HepG2 (cell line): Measurements from ENCODE around the gene NEU4. TPM values are rescaled to one million over a fixed set of nuclear protein-coding genes. Genes with fewer than 3 reads are reported as not detected.

Experiments
- CREBL2 ChIP-seq: sonication (generic); formaldehyde crosslinking; IDR thresholded peaks from 2 replicates; pipeline ENCODE4 v1.8.1; 2023; ENCODE audit warnings: missing genetic modification reagents, mild to moderate bottlenecking, borderline replicate concordance
- E2F2 ChIP-seq: sonication (generic); formaldehyde crosslinking; IDR thresholded peaks from 2 replicates; pipeline ENCODE4 v1.4.0; 2020; ENCODE audit warnings: missing genetic modification reagents, borderline replicate concordance
- GFI1 ChIP-seq: sonication (generic); formaldehyde crosslinking; IDR thresholded peaks from 2 replicates; pipeline ENCODE4 v1.5.0; 2020; ENCODE audit warnings: missing genetic modification reagents, mild to moderate bottlenecking, borderline replicate concordance
- JUND ChIP-seq: sonication (generic); formaldehyde crosslinking; IDR thresholded peaks from 2 replicates; pipeline ENCODE4 v1.8.0; 2022; ENCODE audit warnings: mild to moderate bottlenecking, missing genetic modification reagents
- MAFK ChIP-seq, 2 experiments: IDR thresholded peaks in 1 of 2; conservative IDR thresholded peaks in 1 of 2; 2 replicates each; pipeline ENCODE4 v1.6.1; 2011; ENCODE audit warnings: improper control_type of control experiment in 2 of 2, low read length in 2 of 2
- NFRKB ChIP-seq: fragments of 450-650 bp; IDR thresholded peaks from 2 replicates; pipeline ENCODE4 v1.6.1; 2017
- PBX3 ChIP-seq: sonication (generic); formaldehyde crosslinking; IDR thresholded peaks from 2 replicates; pipeline ENCODE4 v1.8.1; 2023; ENCODE audit warnings: missing genetic modification reagents, inconsistent platforms, borderline replicate concordance
- PLSCR1 ChIP-seq: sonication (generic); formaldehyde crosslinking; IDR thresholded peaks from 2 replicates; pipeline ENCODE4 v1.5.0; 2020; ENCODE audit warnings: missing genetic modification reagents, mild to moderate bottlenecking, borderline replicate concordance
- SETDB1 ChIP-seq: sonication (generic); formaldehyde crosslinking; IDR thresholded peaks from 2 replicates; pipeline ENCODE4 v1.5.1; 2020; ENCODE audit warnings: missing genetic modification reagents, mild to moderate bottlenecking, borderline replicate concordance
- TFDP1 ChIP-seq: IDR thresholded peaks from 2 replicates; pipeline ENCODE4 v1.6.1; 2016; ENCODE audit warnings: missing compliant biosample characterization, missing genetic modification reagents, borderline replicate concordance
- TGIF2 ChIP-seq: IDR thresholded peaks from 2 replicates; pipeline ENCODE4 v1.6.1; 2016; ENCODE audit warnings: control low read depth, missing compliant biosample characterization
- U2AF2 ChIP-seq: fragments of 200-400 bp; formaldehyde crosslinking; IDR thresholded peaks from 2 replicates; pipeline ENCODE4 v1.6.1; 2017; ENCODE audit warnings: low read depth, mild to moderate bottlenecking, low read length
- YY1 ChIP-seq: IDR thresholded peaks from 2 replicates; pipeline ENCODE4 v1.6.1; 2011; ENCODE audit warnings: low read length, low read depth, moderate library complexity, mild to moderate bottlenecking; ENCODE audit not compliant: insufficient read depth, insufficient replicate concordance
- ZBTB44 ChIP-seq: sonication (generic); formaldehyde crosslinking; IDR thresholded peaks from 2 replicates; pipeline ENCODE4 v1.4.0; 2020; ENCODE audit warnings: missing genetic modification reagents
- ZNF101 ChIP-seq: sonication (generic); formaldehyde crosslinking; IDR thresholded peaks from 2 replicates; pipeline ENCODE4 v1.4.0; 2020; ENCODE audit warnings: mild to moderate bottlenecking, low read depth, missing genetic modification reagents, borderline replicate concordance
- ZNF34 ChIP-seq: sonication (generic); formaldehyde crosslinking; IDR thresholded peaks from 2 replicates; pipeline ENCODE4 v1.4.0; 2020; ENCODE audit warnings: mild to moderate bottlenecking, missing genetic modification reagents, borderline replicate concordance
- ZNF383 ChIP-seq: sonication (generic); formaldehyde crosslinking; IDR thresholded peaks from 2 replicates; pipeline ENCODE4 v1.4.0; 2020; ENCODE audit warnings: missing genetic modification reagents, mild to moderate bottlenecking, borderline replicate concordance
- ZNF510 ChIP-seq: sonication (generic); formaldehyde crosslinking; IDR thresholded peaks from 2 replicates; pipeline ENCODE4 v1.4.0; 2020; ENCODE audit warnings: low read depth, mild to moderate bottlenecking, missing genetic modification reagents
- ZNF550 ChIP-seq: sonication (generic); formaldehyde crosslinking; IDR thresholded peaks from 2 replicates; pipeline ENCODE4 v1.4.0; 2020; ENCODE audit warnings: mild to moderate bottlenecking, missing genetic modification reagents, borderline replicate concordance
- ZNF615 ChIP-seq: sonication (generic); formaldehyde crosslinking; IDR thresholded peaks from 2 replicates; pipeline ENCODE4 v1.5.0; 2020; ENCODE audit warnings: mild to moderate bottlenecking, missing genetic modification reagents, borderline replicate concordance
- ZNF616 ChIP-seq: sonication (generic); formaldehyde crosslinking; IDR thresholded peaks from 2 replicates; pipeline ENCODE4 v1.5.0; 2020; ENCODE audit warnings: low read depth, mild to moderate bottlenecking, missing genetic modification reagents
- ZNF761 ChIP-seq: sonication (generic); formaldehyde crosslinking; conservative IDR thresholded peaks from 2 replicates; pipeline ENCODE4 v1.4.0; 2020; ENCODE audit warnings: mild to moderate bottlenecking, missing genetic modification reagents
- ZNF816 ChIP-seq: sonication (generic); formaldehyde crosslinking; IDR thresholded peaks from 2 replicates; pipeline ENCODE4 v1.8.0; 2022; ENCODE audit warnings: missing genetic modification reagents, mild to moderate bottlenecking, borderline replicate concordance
- ZNF850 ChIP-seq: sonication (generic); formaldehyde crosslinking; conservative IDR thresholded peaks from 2 replicates; pipeline ENCODE4 v1.9.0; 2021; ENCODE audit warnings: mild to moderate bottlenecking, missing genetic modification reagents
- polyA plus RNA-seq, 8 experiments: library from polyadenylated mRNA; depleted of rRNA in 3 of 8; stranded (reverse) in 7 of 8; unstranded in 1 of 8; fragments of >200 nt; fragmentation: Illumina TruSeq in 4 of 8; extraction: Trizol in 4 of 8; gene quantifications; 2 replicates each; pipeline versions ENCODE4 v1.2.1 to v1.2.3, GENCODE V29; 2011 to 2016; ENCODE audit warnings: low read depth in 4 of 8, missing spikeins in 1 of 8, mixed read lengths in 1 of 8; ENCODE audit not compliant: insufficient read depth in 1 of 8
- total RNA-seq, 5 experiments: library from RNA; depleted of rRNA; stranded (reverse); fragments of >200 nt; fragmentation: Illumina TruSeq; extraction: Trizol; gene quantifications; 2 replicates each; pipeline ENCODE4 v1.2.3, GENCODE V29; 2016; ENCODE audit warnings: low read depth in 1 of 5

NEU4 gene
- total and polyA plus RNA-seq, 2 of the 13 experiments (the other 11 are each of a cell fraction or from before 2014, with no cell fraction given) = 53.5 to 107 TPM

- TF ChIP-seq TFDP1 (CRISPR knock-in tag) (no peak), PBX3 (0 out of 2 replicates have a peak, but pooled peaks have one; percentile 50), ZBTB44 (no peak), TGIF2 (no peak), ZNF550 (no peak), ZNF383 (CRISPR knock-in tag) (no peak), ZNF101 (CRISPR knock-in tag) (no peak), ZNF850 (CRISPR knock-in tag) (0 out of 2 replicates have a peak, but pooled peaks have one; percentile 15), JUND (CRISPR knock-in tag) (no peak), PLSCR1 (CRISPR knock-in tag) (0 out of 2 replicates have a peak, but pooled peaks have one; percentile 18), ZNF34 (0 out of 2 replicates have a peak, but pooled peaks have one; percentile 1), SETDB1 (0 out of 2 replicates have a peak, but pooled peaks have one; percentile 48), ZNF616 (CRISPR knock-in tag) (no peak), MAFK (conservative IDR thresholded peaks at IDR 0.05 in 1 of 2, IDR thresholded peaks at IDR 0.05 in 1 of 2; ENCODE audit: low read length in 2 of 2) (no peak), ZNF816 (CRISPR knock-in tag) (0 out of 2 replicates have a peak, but pooled peaks have one; percentile 54), CREBL2 (CRISPR knock-in tag) (peak; percentile 27; the same call in 1 of the 2 replicates), YY1 (no peak), ZNF761 (CRISPR knock-in tag) (no peak), GFI1 (CRISPR knock-in tag) (peak; percentile 7; the same call in 1 of the 2 replicates), ZNF615 (CRISPR knock-in tag) (0 out of 2 replicates have a peak, but pooled peaks have one; percentile 59), ZNF510 (CRISPR knock-in tag) (no peak), E2F2 (CRISPR knock-in tag) (no peak), NFRKB (no peak), U2AF2 (no peak)
These were observed 38.1 kb upstream of the NEU4 start (continued) for GRCh38 chr2:241770936-241771285.
